ENCODE measurements around the gene NAA38.

Gene NAA38

GRCh38 chr17:7841396-7841914, 15.9 kb downstream of the NAA38 start:
- no peak for DNase-seq
- ATAC-seq: peak; percentile 55
- H3K27me3 Mint-ChIP-seq: no peaks in the 10 kb centered on the region
- H3K4me3 Mint-ChIP-seq: peak overlapping the region; percentile 95 to 96
- peak overlapping the region; percentile 82 to 98 for H3K27ac Mint-ChIP-seq
- no peaks in the 10 kb centered on the region for H3K9me3 Mint-ChIP-seq
- peaks cover 75% of the 10 kb centered on the region for H3K4me1 Mint-ChIP-seq

GRCh38 chr17:7840875-7841274, 16.5 kb downstream of the NAA38 start:
- no peaks in the 10 kb centered on the region for H3K27me3 Mint-ChIP-seq
- ATAC-seq (no peak), DNase-seq (no peak)
- H3K4me3 Mint-ChIP-seq: peak overlapping the region; percentile 95 to 96
- H3K9me3 Mint-ChIP-seq: no peaks in the 10 kb centered on the region
- peaks cover 75% of the 10 kb centered on the region for H3K4me1 Mint-ChIP-seq
- H3K27ac Mint-ChIP-seq: peak overlapping the region; percentile 82 to 92

GRCh38 chr17:7840441-7840840, 16.9 kb downstream of the NAA38 start:
- Mint-ChIP-seq H3K27ac (peak overlapping the region; percentile 35 to 56), H3K27me3 (no peaks in the 10 kb centered on the region), H3K4me3 (peak overlapping the region; percentile 95 to 96), H3K4me1 (peaks cover 70% of the 10 kb centered on the region), H3K9me3 (no peaks in the 10 kb centered on the region)
- ATAC-seq: no peak
- DNase-seq: no peak

- no peaks in the 10 kb centered on the region for H3K9me3 Mint-ChIP-seq
- no peaks in the 10 kb centered on the region for H3K27me3 Mint-ChIP-seq
- DNase-seq (peak; percentile 62 to 74), ATAC-seq (peak; percentile 8)
- peak overlapping the region; percentile 100 for H3K27ac Mint-ChIP-seq
- peaks cover 65% of the 10 kb centered on the region for H3K4me1 Mint-ChIP-seq
- peak overlapping the region; percentile 95 to 96 for H3K4me3 Mint-ChIP-seq
These were observed 17.5 kb downstream of the NAA38 start for GRCh38 chr17:7839876-7840261.

GRCh38 chr17:7839190-7839875, 18.0 kb downstream of the NAA38 start:
- peak overlapping the region; percentile 95 to 96 for H3K4me3 Mint-ChIP-seq
- no peaks in the 10 kb centered on the region for H3K27me3 Mint-ChIP-seq

GRCh38 chr17:7838090-7839075, 19.0 kb downstream of the NAA38 start:
- peaks cover 68% of the 10 kb centered on the region for H3K4me1 Mint-ChIP-seq
- ATAC-seq (no peak), DNase-seq (peak; percentile 68 to 78)
- H3K27ac Mint-ChIP-seq: peak overlapping the region; percentile 100
- H3K9me3 Mint-ChIP-seq: no peaks in the 10 kb centered on the region
- H3K27me3 Mint-ChIP-seq: peaks cover under 1% of the 10 kb centered on the region
- H3K4me3 Mint-ChIP-seq: peak overlapping the region; percentile 95 to 96

More at GRCh38 chr17:7839190-7839875, 18.0 kb downstream of the NAA38 start:
- ATAC-seq (no peak), DNase-seq (peak; percentile 60 to 63)
- H3K9me3 Mint-ChIP-seq: no peaks in the 10 kb centered on the region
- peak overlapping the region; percentile 100 for H3K27ac Mint-ChIP-seq
- H3K4me1 Mint-ChIP-seq: peaks cover 63% of the 10 kb centered on the region

GRCh38 chr17:7837408-7838088, 19.8 kb downstream of the NAA38 start:
- Mint-ChIP-seq H3K9me3 (no peaks in the 10 kb centered on the region), H3K4me3 (peak overlapping the region; percentile 88 to 95), H3K27ac (peak overlapping the region; percentile 90 to 96), H3K4me1 (peaks cover 69% of the 10 kb centered on the region), H3K27me3 (peaks cover 9% of the 10 kb centered on the region)
- no peak for ATAC-seq
- DNase-seq: no peak

- no peaks in the 10 kb centered on the region for H3K9me3 Mint-ChIP-seq
- no peak for ATAC-seq
- peaks cover 14% of the 10 kb centered on the region for H3K27me3 Mint-ChIP-seq
- peak overlapping the region; percentile 88 to 95 for H3K4me3 Mint-ChIP-seq
- peak; percentile 65 to 74 for DNase-seq
- peaks cover 62% of the 10 kb centered on the region for H3K4me1 Mint-ChIP-seq
- peak overlapping the region; percentile 90 to 91 for H3K27ac Mint-ChIP-seq
These were observed 20.6 kb downstream of the NAA38 start for GRCh38 chr17:7836596-7837407.

- Mint-ChIP-seq H3K27me3 (peaks cover 14% of the 10 kb centered on the region), H3K9me3 (no peaks in the 10 kb centered on the region), H3K4me1 (peaks cover 56% of the 10 kb centered on the region), H3K4me3 (peak overlapping the region; percentile 88 to 95), H3K27ac (peak overlapping the region; percentile 6 to 91)
- peak in 1 of 2 donors; percentile 44 for DNase-seq
- no peak for ATAC-seq
These were observed 21.4 kb downstream of the NAA38 start for GRCh38 chr17:7835814-7836595.

- ATAC-seq: peak; percentile 52
- peaks cover 48% of the 10 kb centered on the region for H3K4me1 Mint-ChIP-seq
- H3K4me3 Mint-ChIP-seq: peak overlapping the region; percentile 88 to 95
- H3K27ac Mint-ChIP-seq: peak overlapping the region; percentile 94 to 97
- peak; percentile 83 for DNase-seq
- H3K27me3 Mint-ChIP-seq: peaks cover 14% of the 10 kb centered on the region
- no peaks in the 10 kb centered on the region for H3K9me3 Mint-ChIP-seq
These were observed 22.2 kb downstream of the NAA38 start for GRCh38 chr17:7834957-7835813.

GRCh38 chr17:7834542-7834956, 22.8 kb downstream of the NAA38 start:
- Mint-ChIP-seq H3K27me3 (peaks cover 14% of the 10 kb centered on the region), H3K27ac (peak overlapping the region; percentile 7 to 94), H3K9me3 (no peaks in the 10 kb centered on the region), H3K4me3 (peak overlapping the region; percentile 88 to 95), H3K4me1 (peaks cover 41% of the 10 kb centered on the region)
- ATAC-seq: peak; percentile 5
- DNase-seq: no peak

- peak within 1 kb of the TSS; percentile 94 to 97 for H3K27ac Mint-ChIP-seq
- peaks cover 36% of the 10 kb centered on the region for H3K4me1 Mint-ChIP-seq
- no peaks in the 10 kb centered on the region for H3K9me3 Mint-ChIP-seq
- H3K27me3 Mint-ChIP-seq: peaks cover 14% of the 10 kb centered on the region
- H3K4me3 Mint-ChIP-seq: peak within 1 kb of the TSS; percentile 88 to 95
- ATAC-seq (peak; percentile 73), DNase-seq (peak; percentile 86 to 87)
These were observed 23.4 kb downstream of the NAA38 start, which contains the start of gene KDM6B for GRCh38 chr17:7833795-7834541. Gene KDM6B (plus strand): TSS chr17:7834217. CDS start chr17:7845555, 11,338 bp downstream.
